ENCODE measurements around the gene ZEB1.

- TF ChIP-seq, protein P1, sequence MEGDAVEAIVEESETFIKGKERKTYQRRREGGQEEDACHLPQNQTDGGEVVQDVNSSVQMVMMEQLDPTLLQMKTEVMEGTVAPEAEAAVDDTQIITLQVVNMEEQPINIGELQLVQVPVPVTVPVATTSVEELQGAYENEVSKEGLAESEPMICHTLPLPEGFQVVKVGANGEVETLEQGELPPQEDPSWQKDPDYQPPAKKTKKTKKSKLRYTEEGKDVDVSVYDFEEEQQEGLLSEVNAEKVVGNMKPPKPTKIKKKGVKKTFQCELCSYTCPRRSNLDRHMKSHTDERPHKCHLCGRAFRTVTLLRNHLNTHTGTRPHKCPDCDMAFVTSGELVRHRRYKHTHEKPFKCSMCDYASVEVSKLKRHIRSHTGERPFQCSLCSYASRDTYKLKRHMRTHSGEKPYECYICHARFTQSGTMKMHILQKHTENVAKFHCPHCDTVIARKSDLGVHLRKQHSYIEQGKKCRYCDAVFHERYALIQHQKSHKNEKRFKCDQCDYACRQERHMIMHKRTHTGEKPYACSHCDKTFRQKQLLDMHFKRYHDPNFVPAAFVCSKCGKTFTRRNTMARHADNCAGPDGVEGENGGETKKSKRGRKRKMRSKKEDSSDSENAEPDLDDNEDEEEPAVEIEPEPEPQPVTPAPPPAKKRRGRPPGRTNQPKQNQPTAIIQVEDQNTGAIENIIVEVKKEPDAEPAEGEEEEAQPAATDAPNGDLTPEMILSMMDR (conservative IDR thresholded peaks at IDR 0.05), result no peak
- no peak for TF ChIP-seq EZH2 (IDR thresholded peaks at IDR 0.05; ENCODE audit: low read depth)
Observed at GRCh38 chr10:31343551-31343950, 24.5 kb downstream of the ZEB1 start.

Measured in PC-9 (cell line).